ENCODE measurements around the gene WDR64. TPM values are rescaled to one million over a fixed set of nuclear protein-coding genes. Genes with fewer than 3 reads are reported as not detected.

WDR64 gene
- polyA plus RNA-seq, 1 donor (not counting 4 experiments of a cell fraction or from before 2014, with no cell fraction given), result not detected

- Histone ChIP-seq H3K27me3 (ENCODE audit: control insufficient read depth, extremely low read depth, insufficient read depth, low read length) (no peaks in the 10 kb centered on the region), H3K9me1 (ENCODE audit: control insufficient read depth, extremely low read depth, insufficient read depth, low read length) (no peaks in the 10 kb centered on the region), H3K4me3 (ENCODE audit: control insufficient read depth in 2 of 3, extremely low read depth in 1 of 3, insufficient read depth in 2 of 3, low read depth in 1 of 3, low read length in 3 of 3) (no peak overlapping the region), H3K36me3 (ENCODE audit: control insufficient read depth in 2 of 2, extremely low read depth in 1 of 2, insufficient read depth in 2 of 2, low read length in 2 of 2) (no peaks in the 10 kb centered on the region), H3K79me2 (ENCODE audit: control insufficient read depth, insufficient read depth, low read length) (peaks cover 10% of the 10 kb centered on the region), H3K9me3 (ENCODE audit: control insufficient read depth, low read depth, low read length) (no peaks in the 10 kb centered on the region), H3K9ac (ENCODE audit: control insufficient read depth, extremely low read depth, insufficient read depth, low read length) (no peak overlapping the region), H3K27ac (ENCODE audit: control insufficient read depth, insufficient read depth, low read length) (no peak overlapping the region), H2AFZ (ENCODE audit: control insufficient read depth, low read length) (no peak overlapping the region), H4K20me1 (ENCODE audit: control insufficient read depth, extremely low read depth, insufficient read depth, low read length) (no peaks in the 10 kb centered on the region), H3K4me2 (ENCODE audit: control insufficient read depth, extremely low read depth, insufficient read depth, low read depth, low read length) (no peak overlapping the region), H3K4me1 (ENCODE audit: control insufficient read depth, extremely low read depth, insufficient read depth, low read length) (peaks cover 4% of the 10 kb centered on the region)
- TF ChIP-seq CTCF (optimal IDR thresholded peaks at IDR 0.05 in 1 of 3, IDR thresholded peaks at IDR 0.05 in 1 of 3, conservative IDR thresholded peaks at IDR 0.05 in 1 of 3; ENCODE audit: extremely low read depth in 1 of 3, insufficient read depth in 2 of 3, low read length in 3 of 3), result peak in 2 of 3 experiments; percentile 52 to 54
- no peak for TF ChIP-seq EZH2 (IDR thresholded peaks at IDR 0.05; ENCODE audit: low read length)
- peak; percentile 57 for DNase-seq (ENCODE audit: low read depth, low spot score)
- peak; percentile 74 for FAIRE-seq
- dilution Hi-C loops (cut with MboI; ENCODE audit: extremely low pct_ligation_motif_present, low sequenced_read_pairs), result no loop called here
Observed at GRCh38 chr1:241627453-241628259, 24.4 kb upstream of the WDR64 start.

DNA sequence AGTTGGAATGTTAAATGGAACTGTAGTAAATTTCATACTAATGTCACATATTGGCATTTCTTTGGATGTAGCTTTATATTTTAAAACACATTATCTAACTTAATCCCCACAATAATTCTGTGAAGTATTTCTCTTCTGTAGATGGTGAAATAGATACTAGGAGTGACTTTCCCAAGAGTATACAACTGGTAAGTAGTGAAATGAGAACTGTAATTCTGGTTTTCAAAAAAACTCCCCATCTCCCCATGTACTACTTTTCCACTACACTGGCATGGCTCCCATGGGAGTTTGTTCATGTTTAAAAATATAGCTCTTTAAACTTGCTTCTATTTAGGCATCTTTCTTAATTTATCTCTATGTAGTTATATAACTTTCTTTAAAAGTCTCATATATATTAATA is 22.1 kb upstream of the WDR64 start:
- Histone ChIP-seq H3K9me1 (ENCODE audit: control insufficient read depth, extremely low read depth, insufficient read depth, low read length) (no peaks in the 10 kb centered on the region), H4K20me1 (ENCODE audit: control insufficient read depth, extremely low read depth, insufficient read depth, low read length) (no peaks in the 10 kb centered on the region), H3K27ac (ENCODE audit: control insufficient read depth, insufficient read depth, low read length) (no peak overlapping the region), H3K9me3 (ENCODE audit: control insufficient read depth, low read depth, low read length) (no peaks in the 10 kb centered on the region), H3K4me3 (ENCODE audit: control insufficient read depth in 2 of 3, extremely low read depth in 1 of 3, insufficient read depth in 2 of 3, low read depth in 1 of 3, low read length in 3 of 3) (no peak overlapping the region), H3K4me2 (ENCODE audit: control insufficient read depth, extremely low read depth, insufficient read depth, low read depth, low read length) (no peak overlapping the region), H3K4me1 (ENCODE audit: control insufficient read depth, extremely low read depth, insufficient read depth, low read length) (peaks cover 4% of the 10 kb centered on the region), H3K27me3 (ENCODE audit: control insufficient read depth, extremely low read depth, insufficient read depth, low read length) (no peaks in the 10 kb centered on the region), H3K9ac (ENCODE audit: control insufficient read depth, extremely low read depth, insufficient read depth, low read length) (no peak overlapping the region), H3K36me3 (ENCODE audit: control insufficient read depth in 2 of 2, extremely low read depth in 1 of 2, insufficient read depth in 2 of 2, low read length in 2 of 2) (peaks cover 1 to 8% of the 10 kb centered on the region in 2 experiments), H2AFZ (ENCODE audit: control insufficient read depth, low read length) (no peak overlapping the region), H3K79me2 (ENCODE audit: control insufficient read depth, insufficient read depth, low read length) (peaks cover 23% of the 10 kb centered on the region)
- TF ChIP-seq EZH2 (IDR thresholded peaks at IDR 0.05; ENCODE audit: low read length), result no peak
- no peak for TF ChIP-seq CTCF (optimal IDR thresholded peaks at IDR 0.05 in 1 of 3, IDR thresholded peaks at IDR 0.05 in 1 of 3, conservative IDR thresholded peaks at IDR 0.05 in 1 of 3; ENCODE audit: extremely low read depth in 1 of 3, insufficient read depth in 2 of 3, low read length in 3 of 3)
- DNase-seq (ENCODE audit: low read depth, low spot score), result no peak
- FAIRE-seq, result no peak
- dilution Hi-C loops (cut with MboI; ENCODE audit: extremely low pct_ligation_motif_present, low sequenced_read_pairs), result no loop called here
